WTC11 (cell line): ENCODE measurements around the gene LRRC14B. TPM values are rescaled to one million over a fixed set of nuclear protein-coding genes. Genes with fewer than 3 reads are reported as not detected.

ENCODE experiments used
- ATAC-seq: fragments of 200-7000 bp; cut with Tn5 transposase; 2 replicates; pipeline ENCODE4 v1.10.0; 2021; ENCODE audit warnings: mild to moderate bottlenecking, moderate library complexity
- CTCF ChIA-PET: fragments of 300-600 bp; sonication (Branson Sonifier 250); formaldehyde crosslinking; loops from one replicate; lab custom pipeline; 2021; ENCODE audit warnings: antibody characterized with exemption; lab: Charles Lee
- POLR2A ChIA-PET: fragments of 350-600 bp; sonication (Branson Sonifier 250); formaldehyde crosslinking; loops from one replicate; lab custom pipeline; 2021; ENCODE audit warnings: antibody characterized with exemption; lab: Charles Lee
- DNase-seq: peaks from one replicate; pipeline ENCODE4 v3.0.0; 2021; ENCODE audit warnings: low spot score
- H3K27ac Mint-ChIP-seq: 2 replicates; pipeline ENCODE4 v1.8.0; 2021; ENCODE audit warnings: mixed read lengths
- H3K27me3 Mint-ChIP-seq: 2 replicates; pipeline ENCODE4 v1.8.0; 2021; ENCODE audit warnings: low read depth, mild to moderate bottlenecking, moderate library complexity, mixed read lengths
- H3K36me3 Mint-ChIP-seq: 2 replicates; pipeline ENCODE4 v1.8.0; 2021; ENCODE audit warnings: mixed read lengths
- H3K4me1 Mint-ChIP-seq: 2 replicates; pipeline ENCODE4 v1.8.0; 2022; ENCODE audit warnings: mixed read lengths
- H3K4me3 Mint-ChIP-seq: 2 replicates; pipeline ENCODE4 v1.8.0; 2021; ENCODE audit warnings: mild to moderate bottlenecking, moderate library complexity, mixed read lengths
- H3K9me3 Mint-ChIP-seq: 2 replicates; pipeline ENCODE4 v1.8.0; 2021; ENCODE audit warnings: mixed read lengths
- FOXP1 ChIP-seq: sonication (generic); formaldehyde crosslinking; IDR thresholded peaks from 2 replicates; pipeline ENCODE4 v1.8.0; 2022; ENCODE audit warnings: missing genetic modification reagents, mild to moderate bottlenecking, moderate library complexity, borderline replicate concordance
- GRHL2 ChIP-seq: fragments of 250-450 bp; sonication (Bioruptor Pico); IDR thresholded peaks from 2 replicates; pipeline ENCODE4 v1.8.0; 2022; ENCODE audit warnings: mild to moderate bottlenecking, moderate library complexity; ENCODE audit not compliant: insufficient replicate concordance, severe bottlenecking
- HMGA2 ChIP-seq: fragments of 250-450 bp; sonication (Bioruptor Pico); IDR thresholded peaks from 2 replicates; pipeline ENCODE4 v1.4.0; 2021; ENCODE audit warnings: mild to moderate bottlenecking, moderate library complexity
- JUN ChIP-seq: sonication (generic); formaldehyde crosslinking; IDR thresholded peaks from 2 replicates; pipeline ENCODE4 v1.8.0; 2023; ENCODE audit warnings: mild to moderate bottlenecking, missing genetic modification reagents
- NFATC4 ChIP-seq: fragments of 250-450 bp; sonication (Bioruptor Pico); IDR thresholded peaks from 2 replicates; pipeline ENCODE4 v1.9.0; 2021; ENCODE audit warnings: mild to moderate bottlenecking
- NFYB ChIP-seq: sonication (generic); formaldehyde crosslinking; conservative IDR thresholded peaks from 2 replicates; pipeline ENCODE4 v1.8.0; 2022; ENCODE audit warnings: low read depth, missing genetic modification reagents
- RELA ChIP-seq: sonication (generic); formaldehyde crosslinking; IDR thresholded peaks from 2 replicates; pipeline ENCODE4 v1.8.1; 2022; ENCODE audit warnings: missing genetic modification reagents, mild to moderate bottlenecking, borderline replicate concordance
- SMAD3 ChIP-seq: sonication (generic); formaldehyde crosslinking; IDR thresholded peaks from 2 replicates; pipeline ENCODE4 v1.8.0; 2022; ENCODE audit warnings: missing genetic modification reagents, mild to moderate bottlenecking, borderline replicate concordance
- SMAD4 ChIP-seq: sonication (generic); formaldehyde crosslinking; IDR thresholded peaks from 2 replicates; pipeline ENCODE4 v1.8.0; 2022; ENCODE audit warnings: mild to moderate bottlenecking, missing genetic modification reagents
- TCF7 ChIP-seq: sonication (generic); formaldehyde crosslinking; IDR thresholded peaks from 2 replicates; pipeline ENCODE4 v1.8.0; 2022; ENCODE audit warnings: mild to moderate bottlenecking, low read depth, missing genetic modification reagents, moderate library complexity
- TEAD1 ChIP-seq: sonication (generic); formaldehyde crosslinking; IDR thresholded peaks from 2 replicates; pipeline ENCODE4 v1.8.0; 2022; ENCODE audit warnings: mild to moderate bottlenecking, missing genetic modification reagents
- TEAD4 ChIP-seq: sonication (generic); formaldehyde crosslinking; IDR thresholded peaks from 2 replicates; pipeline ENCODE4 v1.8.0; 2022; ENCODE audit warnings: mild to moderate bottlenecking, missing genetic modification reagents
- ZNF121 ChIP-seq: sonication (generic); formaldehyde crosslinking; IDR thresholded peaks from 2 replicates; pipeline ENCODE4 v1.8.0; 2023; ENCODE audit warnings: missing genetic modification reagents
- ZNF317 ChIP-seq: sonication (generic); formaldehyde crosslinking; IDR thresholded peaks from 2 replicates; pipeline ENCODE4 v1.8.1; 2023; ENCODE audit warnings: low read depth, mild to moderate bottlenecking, moderate library complexity, missing genetic modification reagents, borderline replicate concordance
- ZNF671 ChIP-seq: fragments of 250-450 bp; sonication (Bioruptor Pico); IDR thresholded peaks from 2 replicates; pipeline ENCODE4 v1.8.0; 2021; ENCODE audit warnings: mild to moderate bottlenecking
- total RNA-seq: library from RNA; stranded (reverse); gene quantifications from 3 replicates; pipeline ENCODE4 v1.2.3, GENCODE V29; 2021
- TF ChIP-seq, protein P1 (sequence below): fragments of 250-450 bp; sonication (Bioruptor Pico); IDR thresholded peaks from 2 replicates; pipeline ENCODE4 v1.8.0; 2021; ENCODE audit warnings: mild to moderate bottlenecking
- TF ChIP-seq, protein P2 (sequence below): sonication (generic); formaldehyde crosslinking; IDR thresholded peaks from 2 replicates; pipeline ENCODE4 v1.8.1; 2023; ENCODE audit warnings: mild to moderate bottlenecking, moderate library complexity, missing genetic modification reagents
- TF ChIP-seq, protein P3 (sequence below): sonication (generic); formaldehyde crosslinking; IDR thresholded peaks from 2 replicates; pipeline ENCODE4 v1.8.1; 2022; ENCODE audit warnings: low read depth, missing genetic modification reagents, borderline replicate concordance
- TF ChIP-seq, protein P4 (sequence below): sonication (generic); formaldehyde crosslinking; conservative IDR thresholded peaks from 2 replicates; pipeline ENCODE4 v1.8.1; 2023; ENCODE audit warnings: mild to moderate bottlenecking, low read depth, missing genetic modification reagents, moderate library complexity
- TF ChIP-seq, protein P5 (sequence below): fragments of 250-450 bp; sonication (Bioruptor Pico); IDR thresholded peaks from 2 replicates; pipeline ENCODE4 v1.9.0; 2021; ENCODE audit warnings: mild to moderate bottlenecking
- TF ChIP-seq, protein P6 (sequence below): sonication (generic); formaldehyde crosslinking; IDR thresholded peaks from 2 replicates; pipeline ENCODE4 v1.8.0; 2022; ENCODE audit warnings: mild to moderate bottlenecking, missing genetic modification reagents
- TF ChIP-seq, protein P7 (sequence below): fragments of 250-450 bp; sonication (Bioruptor Pico); IDR thresholded peaks from 2 replicates; pipeline ENCODE4 v1.9.0; 2021; ENCODE audit warnings: moderate library complexity, mild to moderate bottlenecking, inconsistent platforms, borderline replicate concordance
- TF ChIP-seq, protein P8 (sequence below): sonication (generic); formaldehyde crosslinking; IDR thresholded peaks from 2 replicates; pipeline ENCODE4 v1.8.0; 2023; ENCODE audit warnings: missing genetic modification reagents

LRRC14B gene
- total RNA-seq, 1 experiment from 2014 or later = not detected

DNA sequence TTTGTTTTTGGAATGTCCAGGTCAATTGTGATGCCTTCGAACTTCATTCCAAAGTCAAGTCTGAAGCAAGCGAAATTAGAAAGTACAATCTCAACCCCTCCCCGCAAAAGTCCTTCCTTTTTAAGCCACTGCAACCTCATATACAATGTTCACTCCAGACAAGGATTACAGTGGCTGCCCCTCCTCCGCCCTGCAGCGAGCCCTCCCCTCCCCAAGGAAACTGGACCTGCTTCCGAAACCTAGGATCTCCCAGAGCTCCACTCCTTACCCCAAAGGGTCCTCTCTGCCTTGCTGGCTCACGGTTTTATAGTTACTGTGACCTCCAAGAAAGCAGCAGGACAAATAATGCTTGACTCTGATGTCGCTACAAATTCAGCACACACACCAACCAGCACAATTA, 10.4 kb downstream of the LRRC14B start:
- ChIA-PET CTCF (interaction anchor here (0.7 kb wide), 1 partner anchor 13 kb away, joined by 3 read pairs; no protein-coding TSS in a partner anchor), POLR2A (no interaction called here)
- DNase-seq (no peak), ATAC-seq (no peak)
- Mint-ChIP-seq H3K4me3 (no peak overlapping the region), H3K36me3 (peaks cover 23% of the 10 kb centered on the region), H3K27ac (peak overlapping the region; percentile 79), H3K9me3 (no peaks in the 10 kb centered on the region), H3K27me3 (no peaks in the 10 kb centered on the region), H3K4me1 (peaks cover 11% of the 10 kb centered on the region)
- TF ChIP-seq, protein P1, sequence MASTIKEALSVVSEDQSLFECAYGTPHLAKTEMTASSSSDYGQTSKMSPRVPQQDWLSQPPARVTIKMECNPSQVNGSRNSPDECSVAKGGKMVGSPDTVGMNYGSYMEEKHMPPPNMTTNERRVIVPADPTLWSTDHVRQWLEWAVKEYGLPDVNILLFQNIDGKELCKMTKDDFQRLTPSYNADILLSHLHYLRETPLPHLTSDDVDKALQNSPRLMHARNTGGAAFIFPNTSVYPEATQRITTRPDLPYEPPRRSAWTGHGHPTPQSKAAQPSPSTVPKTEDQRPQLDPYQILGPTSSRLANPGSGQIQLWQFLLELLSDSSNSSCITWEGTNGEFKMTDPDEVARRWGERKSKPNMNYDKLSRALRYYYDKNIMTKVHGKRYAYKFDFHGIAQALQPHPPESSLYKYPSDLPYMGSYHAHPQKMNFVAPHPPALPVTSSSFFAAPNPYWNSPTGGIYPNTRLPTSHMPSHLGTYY = no peak
- no peak for TF ChIP-seq TEAD1 (CRISPR knock-in tag)
- no peak for TF ChIP-seq NFYB (CRISPR knock-in tag)
- no peak for TF ChIP-seq GRHL2 (CRISPR knock-in tag)
- TF ChIP-seq RELA (CRISPR knock-in tag) = no peak
- TF ChIP-seq, protein P2, sequence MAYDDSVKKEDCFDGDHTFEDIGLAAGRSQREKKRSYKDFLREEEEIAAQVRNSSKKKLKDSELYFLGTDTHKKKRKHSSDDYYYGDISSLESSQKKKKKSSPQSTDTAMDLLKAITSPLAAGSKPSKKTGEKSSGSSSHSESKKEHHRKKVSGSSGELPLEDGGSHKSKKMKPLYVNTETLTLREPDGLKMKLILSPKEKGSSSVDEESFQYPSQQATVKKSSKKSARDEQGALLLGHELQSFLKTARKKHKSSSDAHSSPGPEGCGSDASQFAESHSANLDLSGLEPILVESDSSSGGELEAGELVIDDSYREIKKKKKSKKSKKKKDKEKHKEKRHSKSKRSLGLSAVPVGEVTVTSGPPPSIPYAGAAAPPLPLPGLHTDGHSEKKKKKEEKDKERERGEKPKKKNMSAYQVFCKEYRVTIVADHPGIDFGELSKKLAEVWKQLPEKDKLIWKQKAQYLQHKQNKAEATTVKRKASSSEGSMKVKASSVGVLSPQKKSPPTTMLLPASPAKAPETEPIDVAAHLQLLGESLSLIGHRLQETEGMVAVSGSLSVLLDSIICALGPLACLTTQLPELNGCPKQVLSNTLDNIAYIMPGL (CRISPR knock-in tag) = no peak
- TF ChIP-seq, protein P3, sequence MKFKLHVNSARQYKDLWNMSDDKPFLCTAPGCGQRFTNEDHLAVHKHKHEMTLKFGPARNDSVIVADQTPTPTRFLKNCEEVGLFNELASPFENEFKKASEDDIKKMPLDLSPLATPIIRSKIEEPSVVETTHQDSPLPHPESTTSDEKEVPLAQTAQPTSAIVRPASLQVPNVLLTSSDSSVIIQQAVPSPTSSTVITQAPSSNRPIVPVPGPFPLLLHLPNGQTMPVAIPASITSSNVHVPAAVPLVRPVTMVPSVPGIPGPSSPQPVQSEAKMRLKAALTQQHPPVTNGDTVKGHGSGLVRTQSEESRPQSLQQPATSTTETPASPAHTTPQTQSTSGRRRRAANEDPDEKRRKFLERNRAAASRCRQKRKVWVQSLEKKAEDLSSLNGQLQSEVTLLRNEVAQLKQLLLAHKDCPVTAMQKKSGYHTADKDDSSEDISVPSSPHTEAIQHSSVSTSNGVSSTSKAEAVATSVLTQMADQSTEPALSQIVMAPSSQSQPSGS (CRISPR knock-in tag) = no peak
- TF ChIP-seq HMGA2 = no peak
- TF ChIP-seq, protein P4, sequence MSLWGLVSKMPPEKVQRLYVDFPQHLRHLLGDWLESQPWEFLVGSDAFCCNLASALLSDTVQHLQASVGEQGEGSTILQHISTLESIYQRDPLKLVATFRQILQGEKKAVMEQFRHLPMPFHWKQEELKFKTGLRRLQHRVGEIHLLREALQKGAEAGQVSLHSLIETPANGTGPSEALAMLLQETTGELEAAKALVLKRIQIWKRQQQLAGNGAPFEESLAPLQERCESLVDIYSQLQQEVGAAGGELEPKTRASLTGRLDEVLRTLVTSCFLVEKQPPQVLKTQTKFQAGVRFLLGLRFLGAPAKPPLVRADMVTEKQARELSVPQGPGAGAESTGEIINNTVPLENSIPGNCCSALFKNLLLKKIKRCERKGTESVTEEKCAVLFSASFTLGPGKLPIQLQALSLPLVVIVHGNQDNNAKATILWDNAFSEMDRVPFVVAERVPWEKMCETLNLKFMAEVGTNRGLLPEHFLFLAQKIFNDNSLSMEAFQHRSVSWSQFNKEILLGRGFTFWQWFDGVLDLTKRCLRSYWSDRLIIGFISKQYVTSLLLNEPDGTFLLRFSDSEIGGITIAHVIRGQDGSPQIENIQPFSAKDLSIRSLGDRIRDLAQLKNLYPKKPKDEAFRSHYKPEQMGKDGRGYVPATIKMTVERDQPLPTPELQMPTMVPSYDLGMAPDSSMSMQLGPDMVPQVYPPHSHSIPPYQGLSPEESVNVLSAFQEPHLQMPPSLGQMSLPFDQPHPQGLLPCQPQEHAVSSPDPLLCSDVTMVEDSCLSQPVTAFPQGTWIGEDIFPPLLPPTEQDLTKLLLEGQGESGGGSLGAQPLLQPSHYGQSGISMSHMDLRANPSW = no peak
- TF ChIP-seq ZNF671 (CRISPR knock-in tag) = no peak

DNA sequence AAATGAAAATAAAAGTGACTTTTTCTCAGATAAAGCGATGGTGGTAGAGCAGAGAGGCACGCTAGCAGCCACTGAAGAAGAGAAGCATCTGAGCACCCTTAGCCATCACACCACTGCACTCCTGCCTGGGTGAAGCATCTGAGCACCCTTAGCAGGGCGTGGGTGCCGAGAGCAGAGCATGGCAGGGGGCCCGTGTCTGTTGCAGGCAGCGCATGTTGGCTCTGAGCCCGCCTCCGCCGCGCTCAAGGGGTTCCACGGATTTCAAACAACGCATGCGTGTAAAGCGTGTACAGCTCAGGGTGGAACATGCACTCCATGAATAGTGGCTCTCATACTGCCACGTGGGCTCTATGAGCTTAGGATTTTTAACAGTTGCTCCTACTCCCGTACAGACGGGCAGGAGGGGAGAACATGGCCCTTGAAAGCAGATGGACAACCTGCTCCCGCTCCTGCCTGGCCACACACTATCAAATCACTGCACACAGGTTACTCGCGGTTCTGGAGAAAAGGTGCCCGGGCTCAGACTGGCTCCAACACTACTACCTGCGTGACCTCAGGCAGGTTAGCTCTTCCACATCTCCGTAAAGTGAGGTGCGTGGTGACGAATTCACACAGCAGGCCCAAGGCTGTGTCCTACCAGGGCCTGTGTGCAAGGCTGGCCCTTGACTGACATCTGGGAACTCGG, 12.1 kb downstream of the LRRC14B start:
- no peaks in the 10 kb centered on the region for H3K9me3 Mint-ChIP-seq
- H3K27ac Mint-ChIP-seq = no peak overlapping the region; the same call in 1 of the 2 replicates
- DNase-seq (no peak), ATAC-seq (no peak)
- no peaks in the 10 kb centered on the region for H3K27me3 Mint-ChIP-seq
- peaks cover 20% of the 10 kb centered on the region for H3K4me1 Mint-ChIP-seq
- ChIA-PET POLR2A (no interaction called here), CTCF (interaction anchor here (1.8 kb wide), 1 partner anchor 15 kb away, joined by 4 read pairs; no protein-coding TSS in a partner anchor)
- no peak for TF ChIP-seq TEAD4 (CRISPR knock-in tag)
- no peak for TF ChIP-seq NFATC4
- H3K36me3 Mint-ChIP-seq = peaks cover 23% of the 10 kb centered on the region
- no peak overlapping the region for H3K4me3 Mint-ChIP-seq

DNA sequence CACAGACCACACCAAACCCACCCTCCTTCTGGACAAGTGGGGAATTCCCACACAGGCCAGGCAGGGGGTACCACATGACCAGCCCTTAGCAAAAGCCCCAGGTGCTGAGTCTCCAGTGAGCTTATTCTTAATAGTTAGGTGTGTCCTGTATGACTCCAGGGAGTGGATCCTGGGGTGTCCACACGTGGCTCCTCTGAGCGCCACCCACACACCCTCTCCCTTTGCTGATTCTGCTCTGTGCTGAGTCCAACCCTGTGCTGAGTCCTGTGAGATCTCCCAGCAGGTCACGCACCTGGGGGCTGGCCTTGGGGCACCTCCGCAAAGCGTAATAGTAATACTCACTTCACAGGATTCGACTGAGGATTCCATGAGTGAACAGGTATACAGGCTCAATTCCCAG, 12.7 kb downstream of the LRRC14B start:
- DNase-seq (no peak), ATAC-seq (no peak)
- H3K27me3 Mint-ChIP-seq = no peaks in the 10 kb centered on the region
- peaks cover 23% of the 10 kb centered on the region for H3K36me3 Mint-ChIP-seq
- no peak overlapping the region for H3K4me3 Mint-ChIP-seq
- H3K27ac Mint-ChIP-seq = no peak overlapping the region; the same call in 1 of the 2 replicates
- peaks cover 20% of the 10 kb centered on the region for H3K4me1 Mint-ChIP-seq
- CTCF ChIA-PET = interaction anchor here (1.8 kb wide), 1 partner anchor 15 kb away, joined by 4 read pairs; no protein-coding TSS in a partner anchor
- POLR2A ChIA-PET = no interaction called here
- no peak for TF ChIP-seq JUN (CRISPR knock-in tag)
- TF ChIP-seq FOXP1 (CRISPR knock-in tag) = no peak
- no peak for TF ChIP-seq TCF7 (CRISPR knock-in tag)
- no peak for TF ChIP-seq SMAD3 (CRISPR knock-in tag)
- TF ChIP-seq, protein P5, sequence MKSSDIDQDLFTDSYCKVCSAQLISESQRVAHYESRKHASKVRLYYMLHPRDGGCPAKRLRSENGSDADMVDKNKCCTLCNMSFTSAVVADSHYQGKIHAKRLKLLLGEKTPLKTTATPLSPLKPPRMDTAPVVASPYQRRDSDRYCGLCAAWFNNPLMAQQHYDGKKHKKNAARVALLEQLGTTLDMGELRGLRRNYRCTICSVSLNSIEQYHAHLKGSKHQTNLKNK (CRISPR knock-in tag) = no peak
- TF ChIP-seq, protein P6, sequence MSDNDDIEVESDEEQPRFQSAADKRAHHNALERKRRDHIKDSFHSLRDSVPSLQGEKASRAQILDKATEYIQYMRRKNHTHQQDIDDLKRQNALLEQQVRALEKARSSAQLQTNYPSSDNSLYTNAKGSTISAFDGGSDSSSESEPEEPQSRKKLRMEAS (CRISPR knock-in tag) = no peak
- TF ChIP-seq, protein P7, sequence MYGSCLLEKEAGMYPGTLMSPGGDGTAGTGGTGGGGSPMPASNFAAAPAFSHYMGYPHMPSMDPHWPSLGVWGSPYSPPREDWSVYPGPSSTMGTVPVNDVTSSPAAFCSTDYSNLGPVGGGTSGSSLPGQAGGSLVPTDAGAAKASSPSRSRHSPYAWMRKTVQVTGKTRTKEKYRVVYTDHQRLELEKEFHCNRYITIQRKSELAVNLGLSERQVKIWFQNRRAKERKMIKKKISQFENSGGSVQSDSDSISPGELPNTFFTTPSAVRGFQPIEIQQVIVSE (CRISPR knock-in tag) = no peak
- no peak for TF ChIP-seq ZNF121 (CRISPR knock-in tag)
- TF ChIP-seq ZNF317 (CRISPR knock-in tag) = no peak
- TF ChIP-seq, protein P8, sequence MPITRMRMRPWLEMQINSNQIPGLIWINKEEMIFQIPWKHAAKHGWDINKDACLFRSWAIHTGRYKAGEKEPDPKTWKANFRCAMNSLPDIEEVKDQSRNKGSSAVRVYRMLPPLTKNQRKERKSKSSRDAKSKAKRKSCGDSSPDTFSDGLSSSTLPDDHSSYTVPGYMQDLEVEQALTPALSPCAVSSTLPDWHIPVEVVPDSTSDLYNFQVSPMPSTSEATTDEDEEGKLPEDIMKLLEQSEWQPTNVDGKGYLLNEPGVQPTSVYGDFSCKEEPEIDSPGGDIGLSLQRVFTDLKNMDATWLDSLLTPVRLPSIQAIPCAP (CRISPR knock-in tag) = no peak
- TF ChIP-seq SMAD4 (CRISPR knock-in tag) = no peak
- no peaks in the 10 kb centered on the region for H3K9me3 Mint-ChIP-seq
